Breast epithelium (tissue), 3 donors: ENCODE results near the gene WNT7B.

Experiments
- CTCF ChIP-seq, 3 donors: fragments of 450-650 bp; IDR thresholded peaks; one replicate each; pipeline ENCODE4 v1.5.1; 2016 to 2017; ENCODE audit warnings: antibody characterized with exemption in 3 of 3, mild to moderate bottlenecking in 3 of 3, moderate library complexity in 3 of 3
- POLR2A ChIP-seq: fragments of 450-650 bp; IDR thresholded peaks from one replicate; pipeline ENCODE4 v1.6.1; 2016; ENCODE audit warnings: antibody characterized with exemption, mild to moderate bottlenecking, moderate library complexity
- POLR2AphosphoS5 ChIP-seq, 3 donors: sonication (generic); formaldehyde crosslinking; IDR thresholded peaks; one replicate each; pipeline ENCODE4 v1.6.1; 2017; ENCODE audit warnings: antibody characterized with exemption in 3 of 3

- TF ChIP-seq POLR2AphosphoS5 (IDR thresholded peaks at IDR 0.05) (no peak), CTCF (IDR thresholded peaks at IDR 0.05) (no peak), POLR2A (no peak)
Measured at GRCh38 chr22:45957826-45958225, 19.1 kb downstream of the WNT7B start.
